ENCODE measurements around the gene ZBTB44.

The ZBTB44 gene

DNA sequence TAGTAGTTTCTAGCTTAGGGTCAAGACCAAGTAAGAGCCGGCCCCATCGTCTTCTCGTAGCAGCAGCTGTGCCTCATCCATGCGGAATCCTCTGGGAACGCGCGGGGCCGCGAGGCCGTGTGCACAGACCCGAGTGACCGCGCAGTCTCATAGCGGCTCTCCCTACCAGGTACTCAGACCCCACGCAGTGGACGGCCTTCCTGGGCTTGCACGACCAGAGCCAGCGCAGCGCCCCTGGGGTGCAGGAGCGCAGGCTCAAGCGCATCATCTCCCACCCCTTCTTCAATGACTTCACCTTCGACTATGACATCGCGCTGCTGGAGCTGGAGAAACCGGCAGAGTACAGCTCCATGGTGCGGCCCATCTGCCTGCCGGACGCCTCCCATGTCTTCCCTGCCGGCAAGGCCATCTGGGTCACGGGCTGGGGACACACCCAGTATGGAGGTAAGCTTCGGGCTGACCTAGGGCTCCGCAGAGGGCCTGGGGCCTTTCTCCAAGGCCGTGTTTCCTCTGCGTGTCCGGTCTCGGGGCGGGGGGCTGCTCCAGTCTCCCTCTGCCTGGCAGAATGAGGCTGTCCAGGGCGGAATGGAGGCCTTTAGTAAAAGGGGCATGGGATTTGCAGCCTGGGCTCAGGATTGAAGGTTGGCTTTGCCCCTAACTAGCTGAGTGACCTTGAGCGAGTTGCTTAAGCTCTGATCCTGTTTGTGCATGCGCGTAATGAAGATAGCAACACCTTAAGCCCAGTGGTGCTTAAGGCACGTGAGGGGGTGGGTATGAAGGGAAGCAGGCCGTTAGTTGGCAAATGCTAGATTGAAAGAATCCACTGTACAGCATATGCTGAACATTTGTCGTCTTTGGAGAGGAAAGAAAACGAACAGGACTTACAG lies 106.2 kb downstream of the ZBTB44 start:
- Histone ChIP-seq H3K27me3 (no peaks in the 10 kb centered on the region; the same call in 1 of the 2 replicates), H3K27ac (no peak overlapping the region), H3K36me3 (no peaks in the 10 kb centered on the region), H3K4me3 (no peak overlapping the region), H3K4me1 (no peaks in the 10 kb centered on the region), H3K9me3 (no peaks in the 10 kb centered on the region), H3K9ac (no peak overlapping the region), H3K4me2 (no peak overlapping the region), H4K20me1 (no peaks in the 10 kb centered on the region)
- TF ChIP-seq Cebpa-rat (IDR thresholded peaks at IDR 0.05) = no peak

DNA sequence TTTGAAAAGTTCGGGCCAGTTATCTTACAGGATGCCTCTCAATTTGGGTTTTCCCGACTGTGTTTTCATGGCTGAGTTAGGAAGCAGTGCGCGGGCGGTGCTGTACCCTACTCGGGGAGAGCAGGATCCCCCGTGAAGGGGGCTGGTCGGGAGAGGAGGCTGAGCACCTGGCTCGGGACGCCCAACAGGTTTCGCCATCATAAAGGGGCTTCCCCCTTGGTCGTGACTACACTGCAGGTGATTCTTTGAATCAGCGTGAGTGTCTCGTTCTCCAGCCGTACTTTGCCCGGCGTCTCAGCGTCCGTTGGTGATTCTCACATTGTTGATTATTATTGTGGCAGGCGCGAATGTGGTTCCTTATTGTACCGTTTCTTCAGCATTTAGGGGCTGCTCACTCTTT lies 108.6 kb downstream of the ZBTB44 start:
- Histone ChIP-seq H3K4me1 (peaks cover 9% of the 10 kb centered on the region; the same call in 1 of the 2 replicates), H3K27me3 (no peaks in the 10 kb centered on the region; the same call in 1 of the 2 replicates), H3K4me3 (no peak overlapping the region), H3K9me3 (no peaks in the 10 kb centered on the region), H3K27ac (no peak overlapping the region), H4K20me1 (no peaks in the 10 kb centered on the region), H3K4me2 (no peak overlapping the region), H3K9ac (no peak overlapping the region), H3K36me3 (no peaks in the 10 kb centered on the region)
- TF ChIP-seq Cebpa-rat (IDR thresholded peaks at IDR 0.05) = no peak

DNA sequence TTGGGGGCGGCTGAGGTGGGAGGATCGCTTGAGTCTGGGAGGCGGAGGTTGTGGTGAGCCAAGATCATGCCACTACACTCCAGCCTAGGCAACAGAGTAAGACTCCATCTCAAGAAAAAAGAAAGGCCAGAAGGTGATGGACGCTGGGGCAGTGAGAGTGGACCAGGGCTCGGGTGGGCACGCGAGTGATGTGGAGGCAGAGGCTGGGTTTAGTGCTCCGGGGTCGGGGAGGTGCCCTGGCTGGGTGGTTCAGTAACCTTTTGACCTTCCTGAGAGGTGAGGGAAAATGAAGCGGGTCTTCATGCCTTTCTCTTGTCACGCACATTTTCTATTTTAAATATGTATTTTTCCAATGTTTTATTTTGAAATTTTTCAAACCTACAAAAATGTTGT lies 110.0 kb downstream of the ZBTB44 start:
- no peaks in the 10 kb centered on the region for H3K9me3 ChIP-seq
- H3K4me2 ChIP-seq = no peak overlapping the region
- H4K20me1 ChIP-seq = no peaks in the 10 kb centered on the region
- H3K4me3 ChIP-seq = no peak overlapping the region
- H3K27ac ChIP-seq = no peak overlapping the region
- H3K36me3 ChIP-seq = no peaks in the 10 kb centered on the region
- no peaks in the 10 kb centered on the region; the same call in 1 of the 2 replicates for H3K27me3 ChIP-seq
- no peak for TF ChIP-seq Cebpa-rat (IDR thresholded peaks at IDR 0.05)
- H3K9ac ChIP-seq = no peak overlapping the region
- H3K4me1 ChIP-seq = peaks cover 9% of the 10 kb centered on the region; the same call in 1 of the 2 replicates

DNA sequence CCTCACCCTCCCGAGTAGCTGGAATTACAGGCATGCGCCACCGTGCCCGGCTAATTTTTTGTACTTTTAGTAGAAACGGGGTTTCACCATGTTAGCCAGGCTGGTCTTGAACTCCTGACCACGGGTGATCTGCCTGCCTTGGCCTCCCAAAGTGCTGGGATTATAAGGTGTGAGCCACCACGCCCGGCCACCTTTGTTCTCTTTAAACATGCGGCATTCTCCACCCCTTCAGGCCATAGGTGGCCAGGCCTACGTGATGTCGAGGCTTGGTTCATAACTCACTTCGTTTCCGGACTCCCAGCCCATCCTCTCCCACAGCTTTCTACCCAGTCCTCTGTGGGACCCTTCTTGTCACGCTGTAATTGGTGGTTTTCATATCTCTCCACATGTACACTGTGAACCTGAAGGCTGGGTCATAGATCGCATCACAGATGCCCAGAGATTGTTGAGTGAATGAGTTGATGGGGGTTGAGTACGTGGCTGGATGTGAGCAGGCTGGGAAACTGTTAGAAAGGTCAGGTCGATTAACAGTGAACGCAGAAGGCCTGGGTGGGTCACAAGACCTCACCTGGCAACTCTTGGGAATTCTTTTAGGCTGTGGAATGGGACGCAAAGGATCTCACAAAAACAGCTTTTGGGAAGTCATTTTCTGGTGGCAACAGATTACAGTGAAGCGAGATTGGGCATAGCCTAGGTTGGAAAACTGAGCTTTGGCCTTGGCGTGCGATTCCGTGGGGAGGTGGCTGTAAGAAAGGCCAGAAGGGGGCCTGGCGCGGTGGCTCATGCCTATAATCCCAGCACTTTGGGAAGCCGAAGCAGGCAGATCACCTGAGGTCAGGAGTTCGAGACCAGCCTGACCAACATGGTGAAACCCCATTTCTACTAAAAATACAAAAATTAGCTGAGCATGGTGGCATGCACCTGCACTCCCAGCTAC lies 110.7 kb downstream of the ZBTB44 start:
- no peaks in the 10 kb centered on the region for H3K9me3 ChIP-seq
- H3K9ac ChIP-seq = no peak overlapping the region
- H3K36me3 ChIP-seq = no peaks in the 10 kb centered on the region
- no peak overlapping the region for H3K4me2 ChIP-seq
- TF ChIP-seq Cebpa-rat (IDR thresholded peaks at IDR 0.05) = no peak
- no peak overlapping the region for H3K4me3 ChIP-seq
- H3K4me1 ChIP-seq = peaks cover 9% of the 10 kb centered on the region; the same call in 1 of the 2 replicates
- no peaks in the 10 kb centered on the region; the same call in 1 of the 2 replicates for H3K27me3 ChIP-seq
- no peak overlapping the region for H3K27ac ChIP-seq
- no peaks in the 10 kb centered on the region for H4K20me1 ChIP-seq

DNA sequence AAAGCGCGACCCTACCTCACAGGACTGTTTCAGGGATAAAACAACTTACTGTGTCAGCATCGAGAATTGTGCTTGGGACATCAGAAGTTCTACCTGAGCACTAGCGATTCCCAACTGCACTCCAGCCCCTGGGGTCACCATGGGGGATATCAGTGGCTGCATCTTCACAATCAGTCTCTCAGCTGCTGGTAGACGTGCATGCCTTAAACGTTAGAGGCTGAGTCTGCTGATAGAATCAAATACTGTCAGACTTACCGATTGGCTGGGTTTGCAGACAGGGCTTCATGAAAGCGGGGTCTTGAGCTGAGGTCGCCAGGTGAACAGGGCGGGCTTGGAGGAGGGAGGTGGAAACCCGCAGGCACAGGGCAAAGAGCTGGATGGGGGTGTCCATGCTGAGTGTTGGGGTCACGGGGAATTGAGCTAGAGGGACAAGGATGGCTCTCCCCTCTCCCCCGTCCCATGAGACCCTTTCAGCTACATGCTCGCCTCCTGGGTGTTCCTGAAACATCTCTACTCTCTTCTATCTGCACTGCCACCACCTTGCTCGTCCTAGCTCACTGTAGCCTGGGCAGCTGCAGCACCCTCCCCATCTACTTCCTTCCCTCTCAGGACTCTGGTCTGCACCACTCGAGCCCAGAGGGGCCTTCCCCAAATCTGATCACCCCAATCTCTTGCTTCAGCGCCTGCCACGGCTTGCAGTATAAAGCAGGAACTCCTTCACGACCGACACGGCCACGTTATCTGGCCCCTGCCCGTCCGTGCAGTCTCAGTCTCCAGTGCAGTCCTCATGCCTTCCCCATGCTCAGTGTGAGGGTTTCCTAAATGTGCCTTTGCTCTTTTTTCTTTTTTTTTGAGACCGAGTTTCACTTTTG lies 111.7 kb downstream of the ZBTB44 start:
- Histone ChIP-seq H3K36me3 (no peaks in the 10 kb centered on the region), H4K20me1 (no peaks in the 10 kb centered on the region), H3K9me3 (no peaks in the 10 kb centered on the region), H3K4me3 (no peak overlapping the region), H3K4me1 (peaks cover 9% of the 10 kb centered on the region; the same call in 1 of the 2 replicates), H3K4me2 (no peak overlapping the region), H3K9ac (no peak overlapping the region), H3K27me3 (no peaks in the 10 kb centered on the region; the same call in 1 of the 2 replicates), H3K27ac (no peak overlapping the region)
- no peak for TF ChIP-seq Cebpa-rat (IDR thresholded peaks at IDR 0.05)

DNA sequence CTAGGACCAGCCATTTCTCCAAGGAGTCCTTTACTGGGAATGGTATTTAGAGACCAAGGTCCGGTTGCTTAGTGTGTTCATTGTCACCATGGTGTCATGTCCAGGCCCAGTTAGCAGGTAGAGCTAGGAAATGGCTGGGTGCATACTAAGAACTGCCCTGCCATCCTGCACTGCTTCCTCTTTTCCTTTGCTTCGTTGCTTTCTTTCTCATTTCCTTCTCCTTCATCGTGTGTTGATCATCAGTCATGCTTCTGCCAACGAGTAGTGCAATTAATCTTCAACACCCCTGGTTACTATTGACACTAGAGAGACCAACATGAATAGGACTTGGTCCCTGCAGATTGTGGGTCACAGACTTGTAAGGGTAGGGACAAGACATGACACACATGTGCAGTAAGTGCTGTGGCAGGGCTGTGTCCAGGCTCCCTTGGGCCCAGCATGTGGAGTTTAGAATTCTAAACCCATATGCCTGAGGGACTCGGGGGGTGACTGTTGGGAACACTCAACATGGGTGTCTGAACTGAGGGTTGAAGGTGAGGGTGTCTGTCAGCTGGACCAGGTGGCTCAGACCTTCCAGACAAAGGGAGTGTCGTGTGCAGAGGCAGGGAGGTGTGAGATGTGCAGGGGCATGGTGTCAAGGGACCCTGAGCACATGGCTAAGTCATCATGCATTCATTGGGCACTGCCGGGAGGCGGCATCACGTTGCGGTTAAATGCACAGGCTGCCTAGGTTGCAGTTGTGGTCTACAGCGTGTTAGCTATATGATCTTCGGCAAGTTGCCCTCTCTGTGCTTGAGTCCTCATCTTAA lies 112.5 kb downstream of the ZBTB44 start:
- Histone ChIP-seq H3K9me3 (no peaks in the 10 kb centered on the region), H3K4me2 (no peak overlapping the region), H4K20me1 (no peaks in the 10 kb centered on the region), H3K4me1 (peaks cover 9% of the 10 kb centered on the region; the same call in 1 of the 2 replicates), H3K27ac (no peak overlapping the region), H3K36me3 (no peaks in the 10 kb centered on the region), H3K4me3 (no peak overlapping the region), H3K27me3 (no peaks in the 10 kb centered on the region; the same call in 1 of the 2 replicates), H3K9ac (no peak overlapping the region)
- TF ChIP-seq Cebpa-rat (IDR thresholded peaks at IDR 0.05) = no peak

DNA sequence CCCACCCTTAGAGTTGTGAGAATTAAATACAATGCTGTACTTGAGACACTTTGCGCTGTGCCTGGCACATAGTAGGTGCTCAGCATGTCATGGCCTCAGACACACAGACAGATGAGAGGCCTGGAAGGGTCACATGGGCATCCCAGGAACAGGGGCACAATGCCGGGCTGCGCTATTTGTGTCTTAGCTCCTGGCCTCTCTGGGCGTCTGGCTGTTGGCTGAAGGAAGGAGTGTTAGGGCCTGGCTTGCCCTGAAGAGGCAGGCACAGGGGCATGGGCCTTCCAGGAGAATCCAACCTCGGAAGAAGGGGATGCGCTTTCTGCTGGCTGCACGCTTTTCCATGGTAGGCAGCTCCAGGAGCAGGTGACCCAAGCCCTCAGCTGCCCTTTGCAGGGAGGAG lies 113.7 kb downstream of the ZBTB44 start:
- Histone ChIP-seq H3K4me3 (no peak overlapping the region), H3K27me3 (no peaks in the 10 kb centered on the region; the same call in 1 of the 2 replicates), H3K9me3 (no peaks in the 10 kb centered on the region), H3K4me2 (no peak overlapping the region), H3K36me3 (no peaks in the 10 kb centered on the region), H3K9ac (no peak overlapping the region), H4K20me1 (no peaks in the 10 kb centered on the region), H3K4me1 (peaks cover 9% of the 10 kb centered on the region; the same call in 1 of the 2 replicates), H3K27ac (no peak overlapping the region)
- no peak for TF ChIP-seq Cebpa-rat (IDR thresholded peaks at IDR 0.05)

DNA sequence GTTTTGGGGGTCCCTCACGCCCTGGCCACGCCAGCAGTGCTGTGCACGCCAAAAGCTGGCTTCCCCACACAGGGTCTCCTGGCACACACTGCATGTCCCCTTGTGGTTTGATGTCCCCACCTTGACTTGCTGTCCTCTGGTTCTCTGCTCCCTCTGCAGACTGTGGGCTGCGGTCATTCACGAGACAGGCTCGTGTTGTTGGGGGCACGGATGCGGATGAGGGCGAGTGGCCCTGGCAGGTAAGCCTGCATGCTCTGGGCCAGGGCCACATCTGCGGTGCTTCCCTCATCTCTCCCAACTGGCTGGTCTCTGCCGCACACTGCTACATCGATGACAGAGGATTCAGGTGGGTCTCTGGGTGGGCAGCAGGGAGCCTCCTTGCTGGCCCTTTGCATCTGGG lies 114.9 kb downstream of the ZBTB44 start:
- H3K27ac ChIP-seq = no peak overlapping the region
- H3K4me1 ChIP-seq = peaks cover 9% of the 10 kb centered on the region; the same call in 1 of the 2 replicates
- no peak for TF ChIP-seq Cebpa-rat (IDR thresholded peaks at IDR 0.05)
- no peaks in the 10 kb centered on the region; the same call in 1 of the 2 replicates for H3K27me3 ChIP-seq
- no peaks in the 10 kb centered on the region for H3K36me3 ChIP-seq
- H3K9me3 ChIP-seq = no peaks in the 10 kb centered on the region
- no peak overlapping the region for H3K9ac ChIP-seq
- no peaks in the 10 kb centered on the region for H4K20me1 ChIP-seq
- H3K4me3 ChIP-seq = no peak overlapping the region
- no peak overlapping the region for H3K4me2 ChIP-seq

Data from BLaER1 (cell line).